Naive B cell (primary cell): ENCODE measurements around the gene SLC22A1. TPM values are rescaled to one million over a fixed set of nuclear protein-coding genes. Genes with fewer than 3 reads are reported as not detected.

ENCODE experiments used
- ATAC-seq, 2 donors: fragments of 150-1000 bp; cut with Tn5 transposase; 2 replicates each; pipeline ENCODE4 v1.10.0; 2021; ENCODE audit warnings: low read depth in 2 of 2, mild to moderate bottlenecking in 2 of 2, moderate library complexity in 2 of 2
- DNase-seq: peaks from one replicate; pipeline ENCODE4 v3.0.0; 2022
- H3K27ac Mint-ChIP-seq, 6 donors: one replicate each; pipeline ENCODE4 v1.8.0; 2020 to 2022; ENCODE audit warnings: mild to moderate bottlenecking in 6 of 6, mixed read lengths in 6 of 6, moderate library complexity in 5 of 6, inconsistent platforms in 2 of 6
- H3K27me3 Mint-ChIP-seq, 3 donors: one replicate each; pipeline ENCODE4 v1.8.0; 2021 to 2022; ENCODE audit warnings: mixed read lengths in 3 of 3, mild to moderate bottlenecking in 1 of 3
- H3K36me3 Mint-ChIP-seq, 2 donors: one replicate each; pipeline ENCODE4 v1.8.0; 2020 to 2022; ENCODE audit warnings: mixed read lengths in 2 of 2, inconsistent platforms in 1 of 2, mild to moderate bottlenecking in 1 of 2
- H3K4me1 Mint-ChIP-seq, 3 donors: one replicate each; pipeline ENCODE4 v1.8.0; 2020 to 2022; ENCODE audit warnings: mixed read lengths in 3 of 3, inconsistent platforms in 1 of 3, mild to moderate bottlenecking in 1 of 3, moderate library complexity in 1 of 3
- H3K4me3 Mint-ChIP-seq, 8 donors: one replicate each; pipeline ENCODE4 v1.8.0; 2020 to 2022; ENCODE audit warnings: mild to moderate bottlenecking in 8 of 8, mixed read lengths in 8 of 8, moderate library complexity in 8 of 8, inconsistent platforms in 2 of 8
- H3K9me3 Mint-ChIP-seq, 7 donors: one replicate each; pipeline ENCODE4 v1.8.0; 2020 to 2022; ENCODE audit warnings: mixed read lengths in 7 of 7, mild to moderate bottlenecking in 5 of 7, inconsistent platforms in 2 of 7, moderate library complexity in 1 of 7
- polyA plus RNA-seq, 6 donors: library from polyadenylated mRNA; unstranded; fragments of 300-500 nt; fragmentation: Illumina TruSeq; gene quantifications; one replicate each; pipeline ENCODE4 v1.2.3, GENCODE V29; 2021; ENCODE audit warnings: low read depth in 6 of 6

SLC22A1 gene
- polyA plus RNA-seq, 6 donors from 2014 or later = not detected

DNA sequence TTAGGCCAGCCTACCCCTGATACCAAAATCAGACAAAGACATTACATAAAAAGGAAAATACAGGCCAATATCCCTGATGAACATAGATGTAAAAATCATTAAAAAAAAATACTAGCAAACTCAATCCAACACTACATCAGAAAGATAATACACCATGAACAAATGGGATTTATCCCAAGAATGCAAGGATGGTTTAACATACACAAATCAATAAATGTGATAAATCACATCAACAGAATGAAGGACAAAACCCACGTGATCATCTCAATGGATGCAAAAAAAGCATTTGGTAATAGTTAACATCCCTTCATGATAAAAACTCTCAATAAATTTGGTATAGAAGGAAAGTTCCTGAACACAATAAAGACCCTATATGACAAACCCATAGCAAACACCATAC is 73.2 kb downstream of the SLC22A1 start:
- no peaks in the 10 kb centered on the region for H3K4me1 Mint-ChIP-seq
- peaks cover 10 to 62% (median 49%) of the 10 kb centered on the region in 7 donors for H3K9me3 Mint-ChIP-seq
- H3K27me3 Mint-ChIP-seq = peaks cover 0 to 7% (median 0%) of the 10 kb centered on the region in 3 donors
- peaks cover 0 to 20% of the 10 kb centered on the region in 2 donors for H3K36me3 Mint-ChIP-seq
- ATAC-seq = no peak
- H3K4me3 Mint-ChIP-seq = no peak overlapping the region
- no peak for DNase-seq
- H3K27ac Mint-ChIP-seq = no peak overlapping the region

DNA sequence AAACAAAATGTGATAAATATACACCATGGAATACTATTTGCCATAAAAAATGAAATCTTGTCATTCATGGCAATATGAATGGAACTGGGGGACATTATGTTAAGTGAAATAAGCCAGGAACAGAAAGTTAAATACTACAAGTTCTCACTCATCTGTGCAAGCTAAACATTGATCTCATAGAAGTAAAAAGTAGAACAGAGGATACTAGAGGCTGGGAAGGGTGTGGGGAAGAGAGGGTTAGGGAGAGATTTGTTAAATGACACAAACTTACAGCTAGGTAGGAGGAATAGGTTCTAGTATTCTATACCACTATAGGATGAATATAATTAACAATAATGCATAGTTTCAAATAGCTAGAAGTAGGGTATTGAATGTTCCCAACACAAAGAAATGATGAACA is 76.0 kb downstream of the SLC22A1 start:
- Mint-ChIP-seq H3K4me1 (no peaks in the 10 kb centered on the region), H3K4me3 (no peak overlapping the region), H3K27me3 (peaks cover 6 to 26% (median 14%) of the 10 kb centered on the region in 3 donors), H3K36me3 (peaks cover 0 to 7% of the 10 kb centered on the region in 2 donors), H3K27ac (no peak overlapping the region), H3K9me3 (peaks cover 5 to 50% (median 36%) of the 10 kb centered on the region in 7 donors)
- DNase-seq (no peak), ATAC-seq (no peak)

DNA sequence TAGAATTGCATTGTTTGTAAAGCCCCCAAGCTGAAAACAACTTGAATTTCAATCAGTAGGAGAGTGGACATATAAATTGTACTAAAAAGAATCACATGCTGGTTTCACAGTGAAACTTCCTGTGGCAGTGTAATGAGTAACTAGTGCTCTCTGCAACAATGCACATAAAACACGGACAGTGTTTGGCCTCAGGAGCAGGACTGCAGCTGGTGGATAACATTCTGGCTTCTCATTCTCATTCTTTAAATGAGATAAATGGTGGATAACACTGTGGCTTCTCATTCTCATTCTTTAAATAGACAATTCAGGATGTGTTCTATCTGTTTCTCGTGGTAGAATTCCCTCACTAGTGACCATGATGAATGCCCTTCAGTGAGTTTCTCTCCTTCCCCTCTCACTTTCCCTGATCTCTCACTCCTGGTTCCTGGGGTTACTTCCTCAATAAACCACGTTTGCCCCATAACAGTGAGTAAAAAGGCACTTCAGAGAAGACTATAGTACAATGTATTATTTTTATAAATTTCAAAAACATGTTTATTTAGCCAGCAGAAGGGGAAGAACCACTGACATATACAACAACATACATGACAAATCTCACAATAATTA is 77.1 kb downstream of the SLC22A1 start:
- Mint-ChIP-seq H3K9me3 (peaks cover 5 to 40% (median 26%) of the 10 kb centered on the region in 7 donors), H3K4me1 (no peaks in the 10 kb centered on the region), H3K27me3 (peaks cover 6 to 26% (median 14%) of the 10 kb centered on the region in 3 donors), H3K27ac (no peak overlapping the region), H3K4me3 (no peak overlapping the region), H3K36me3 (peaks cover 0 to 7% of the 10 kb centered on the region in 2 donors)
- no peak for ATAC-seq
- DNase-seq = no peak

DNA sequence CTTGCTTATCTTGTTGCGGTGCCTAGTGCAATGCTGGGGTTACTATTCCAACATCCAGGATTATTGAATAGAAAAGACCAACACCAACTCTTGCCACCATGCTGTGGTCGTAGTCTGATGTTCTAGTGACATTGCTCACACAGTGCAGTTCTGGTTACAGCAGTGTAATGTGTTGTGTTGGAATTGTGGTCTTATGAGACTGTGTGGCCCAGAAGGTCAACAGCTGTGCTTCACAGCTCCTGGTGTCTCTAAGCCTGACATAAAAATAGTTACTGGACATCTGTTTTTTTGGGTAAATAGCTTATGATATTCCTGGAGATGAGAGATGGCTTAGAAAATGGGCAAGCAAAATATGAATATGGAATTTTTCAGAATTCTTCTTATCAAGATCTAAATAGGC is 79.4 kb downstream of the SLC22A1 start:
- no peaks in the 10 kb centered on the region for H3K36me3 Mint-ChIP-seq
- no peak for ATAC-seq

DNA sequence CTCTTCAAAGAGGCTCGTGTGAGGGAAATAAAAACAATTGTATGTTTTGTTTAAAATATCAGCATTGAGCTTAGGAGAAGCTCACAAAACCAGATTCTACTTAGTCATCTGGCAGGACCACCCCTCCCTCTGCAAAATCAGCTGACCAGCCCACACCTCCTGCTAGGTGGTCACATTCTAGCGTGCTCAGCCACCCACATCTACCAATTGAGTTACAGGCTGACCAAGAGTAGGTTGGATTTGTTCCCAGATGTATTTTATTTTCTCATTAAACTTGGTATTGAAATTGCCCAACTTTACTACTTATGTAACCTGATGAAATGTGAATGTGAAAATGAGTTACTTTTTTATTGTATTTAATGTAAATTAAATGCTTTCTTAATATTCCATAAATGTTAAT is 80.8 kb downstream of the SLC22A1 start:
- H3K27ac Mint-ChIP-seq = no peak overlapping the region
- H3K9me3 Mint-ChIP-seq = peaks cover 4 to 16% (median 7%) of the 10 kb centered on the region in 7 donors
- H3K4me3 Mint-ChIP-seq = no peak overlapping the region
- H3K27me3 Mint-ChIP-seq = peaks cover 6 to 25% (median 14%) of the 10 kb centered on the region in 3 donors
- no peaks in the 10 kb centered on the region for H3K4me1 Mint-ChIP-seq
- H3K36me3 Mint-ChIP-seq = no peaks in the 10 kb centered on the region
- no peak for DNase-seq
- no peak for ATAC-seq

More for the DNA sequence above, 79.4 kb downstream of the SLC22A1 start:
- H3K27ac Mint-ChIP-seq = no peak overlapping the region
- H3K4me1 Mint-ChIP-seq = no peaks in the 10 kb centered on the region
- H3K4me3 Mint-ChIP-seq = no peak overlapping the region
- H3K27me3 Mint-ChIP-seq = peaks cover 6 to 26% (median 14%) of the 10 kb centered on the region in 3 donors
- DNase-seq = no peak
- peaks cover 5 to 20% (median 10%) of the 10 kb centered on the region in 7 donors for H3K9me3 Mint-ChIP-seq

DNA sequence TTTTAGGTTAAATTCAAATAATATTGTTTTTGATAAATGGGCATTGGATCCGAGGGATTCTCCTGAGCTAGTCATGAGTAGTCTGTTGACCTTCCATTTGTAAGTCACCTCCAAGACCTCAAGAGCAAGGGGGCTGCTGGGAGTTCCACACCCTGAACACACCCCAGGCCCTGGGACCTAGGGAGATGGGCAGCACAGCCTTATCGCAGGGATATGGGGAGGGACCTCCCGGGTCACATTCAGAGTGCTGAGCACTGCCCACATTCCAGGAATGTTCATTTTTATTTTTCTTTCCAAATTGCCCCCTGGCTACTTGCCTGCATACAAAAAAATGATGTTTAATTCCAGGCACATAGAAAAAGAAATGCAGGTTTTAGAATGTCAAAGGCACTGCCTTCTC is 81.5 kb downstream of the SLC22A1 start:
- no peaks in the 10 kb centered on the region for H3K4me1 Mint-ChIP-seq
- no peak overlapping the region for H3K27ac Mint-ChIP-seq
- ATAC-seq (no peak), DNase-seq (no peak)
- H3K4me3 Mint-ChIP-seq = no peak overlapping the region
- H3K27me3 Mint-ChIP-seq = peaks cover 10 to 25% (median 14%) of the 10 kb centered on the region in 3 donors
- H3K9me3 Mint-ChIP-seq = peaks cover 4 to 17% (median 8%) of the 10 kb centered on the region in 7 donors
- H3K36me3 Mint-ChIP-seq = peaks cover 0 to 6% of the 10 kb centered on the region in 2 donors

DNA sequence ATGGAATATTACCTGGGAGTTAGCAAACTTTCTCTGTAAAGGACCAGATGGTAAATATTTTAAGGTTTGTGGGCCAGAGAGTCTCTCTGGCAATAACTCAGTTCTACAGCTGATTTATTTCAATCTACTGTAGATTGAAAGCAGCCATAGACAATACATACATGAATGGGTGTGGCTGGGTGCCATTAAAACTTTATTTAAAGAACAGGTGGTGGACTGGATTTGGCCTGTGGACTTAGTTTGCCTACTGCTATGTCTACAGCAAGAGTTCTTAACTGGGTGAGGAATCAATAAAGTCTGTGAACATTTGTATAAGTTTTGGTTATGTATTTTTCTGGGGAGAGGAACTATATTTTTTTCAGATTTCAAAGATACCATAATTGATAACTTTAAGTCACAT is 81.9 kb downstream of the SLC22A1 start:
- no peaks in the 10 kb centered on the region for H3K4me1 Mint-ChIP-seq
- H3K4me3 Mint-ChIP-seq = no peak overlapping the region
- H3K27me3 Mint-ChIP-seq = peaks cover 10 to 25% (median 14%) of the 10 kb centered on the region in 3 donors
- ATAC-seq (no peak), DNase-seq (no peak)
- H3K9me3 Mint-ChIP-seq = peaks cover 6 to 22% (median 11%) of the 10 kb centered on the region in 7 donors
- H3K27ac Mint-ChIP-seq = no peak overlapping the region
- peaks cover 0 to 9% of the 10 kb centered on the region in 2 donors for H3K36me3 Mint-ChIP-seq

DNA sequence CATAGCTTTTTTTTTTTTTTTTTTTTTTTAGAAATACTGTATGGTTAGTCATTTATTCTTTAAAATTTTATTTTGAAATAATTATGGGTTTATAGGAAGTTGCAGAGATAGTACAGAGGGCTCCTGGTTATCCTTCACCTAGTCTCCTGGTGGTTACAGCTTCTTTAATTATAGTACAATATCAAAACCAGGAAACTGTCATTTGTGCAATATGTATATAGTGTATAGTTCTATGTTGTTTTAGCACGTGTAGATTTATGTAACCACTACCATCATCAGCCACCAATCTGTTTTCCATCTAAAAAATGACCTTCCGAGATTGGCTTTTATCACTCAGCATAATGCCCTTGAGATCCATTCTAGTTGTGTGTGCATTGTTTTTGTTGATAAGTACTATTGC is 82.3 kb downstream of the SLC22A1 start:
- H3K27me3 Mint-ChIP-seq = peaks cover 10 to 25% (median 14%) of the 10 kb centered on the region in 3 donors
- no peak overlapping the region for H3K4me3 Mint-ChIP-seq
- peaks cover 0 to 9% of the 10 kb centered on the region in 2 donors for H3K36me3 Mint-ChIP-seq

DNA sequence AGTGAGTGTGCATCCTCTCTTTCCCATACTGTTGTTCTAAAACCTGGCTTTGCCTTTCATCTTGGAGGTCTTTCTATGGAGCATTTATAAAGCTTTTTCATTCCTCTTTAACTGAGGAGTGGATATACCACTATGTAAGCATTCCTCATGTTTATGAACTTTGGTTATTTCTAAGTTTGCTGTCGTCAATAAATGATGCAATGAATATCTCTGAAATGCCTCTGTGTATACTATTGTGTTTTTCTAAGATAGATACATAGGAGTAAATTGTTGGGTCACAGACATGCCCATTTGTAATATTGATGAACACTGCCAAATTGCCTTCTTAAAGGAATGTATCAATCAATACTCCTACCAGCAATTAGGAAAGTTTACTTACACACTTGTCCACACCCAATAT is 83.1 kb downstream of the SLC22A1 start:
- Mint-ChIP-seq H3K4me3 (no peak overlapping the region), H3K9me3 (peaks cover 6 to 29% (median 15%) of the 10 kb centered on the region in 7 donors), H3K36me3 (peaks cover 0 to 9% of the 10 kb centered on the region in 2 donors), H3K27me3 (peaks cover 10 to 25% (median 14%) of the 10 kb centered on the region in 3 donors), H3K4me1 (no peaks in the 10 kb centered on the region), H3K27ac (no peak overlapping the region)
- ATAC-seq (no peak), DNase-seq (no peak)

More for the DNA sequence above, 82.3 kb downstream of the SLC22A1 start:
- no peak for DNase-seq
- Mint-ChIP-seq H3K9me3 (peaks cover 6 to 23% (median 12%) of the 10 kb centered on the region in 7 donors), H3K4me1 (no peaks in the 10 kb centered on the region), H3K27ac (no peak overlapping the region)
- no peak for ATAC-seq

DNA sequence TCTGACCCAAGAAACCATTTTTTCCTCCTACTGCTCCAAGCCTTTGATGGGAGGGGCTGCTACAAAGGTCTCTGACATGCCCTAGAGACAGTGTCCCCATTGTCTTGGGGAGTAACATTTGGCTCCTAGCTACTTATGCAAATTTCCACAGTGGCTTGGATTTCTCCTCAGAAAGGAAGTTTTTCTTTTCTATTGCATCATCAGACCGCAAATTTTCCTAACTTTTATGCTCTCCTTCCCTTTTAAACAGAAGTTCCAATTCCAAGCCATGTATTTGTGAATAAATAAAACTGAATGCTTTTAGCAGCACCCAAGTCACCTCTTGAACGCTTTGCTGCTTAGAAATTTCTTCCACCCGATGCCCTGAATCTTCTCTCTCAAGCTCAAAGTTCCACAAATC is 86.0 kb downstream of the SLC22A1 start:
- Mint-ChIP-seq H3K27me3 (peaks cover 6 to 11% (median 8%) of the 10 kb centered on the region in 3 donors), H3K36me3 (peaks cover 0 to 9% of the 10 kb centered on the region in 2 donors), H3K4me3 (no peak overlapping the region), H3K4me1 (no peaks in the 10 kb centered on the region), H3K9me3 (peaks cover 6 to 41% (median 20%) of the 10 kb centered on the region in 7 donors), H3K27ac (peak overlapping the region in 1 of 6 donors; percentile 2)
- no peak for ATAC-seq
- DNase-seq = no peak

Other genes starting within 250 kb of the SLC22A1 start
- gene MAS1, start 230.8 kb upstream of the SLC22A1 start, polyA plus RNA-seq = not detected
- gene IGF2R, start 152.7 kb upstream of the SLC22A1 start, polyA plus RNA-seq = 10 to 100 TPM in 1 of 6 donors, 1 to 10 TPM in 5; 2.3 to 12.1 (median 7.0) TPM
- not detected for gene SLC22A2, start 137.0 kb downstream of the SLC22A1 start, polyA plus RNA-seq
- not detected for gene SLC22A3, start 226.6 kb downstream of the SLC22A1 start, polyA plus RNA-seq